Sigmoid colon (tissue), 4 donors: ENCODE data around the gene ACTBL2.

Experiments
- EP300 ChIP-seq, 4 donors: sonication (generic); formaldehyde crosslinking; IDR thresholded peaks; one replicate each; pipeline ENCODE4 v1.6.1; 2017; ENCODE audit warnings: antibody characterized with exemption in 4 of 4
- POLR2A ChIP-seq, 2 donors: fragments of 450-650 bp; IDR thresholded peaks; one replicate each; pipeline ENCODE4 v1.6.1; 2016; ENCODE audit warnings: antibody characterized with exemption in 2 of 2, mild to moderate bottlenecking in 2 of 2, moderate library complexity in 2 of 2
- POLR2AphosphoS5 ChIP-seq, 4 donors: sonication (generic); formaldehyde crosslinking; IDR thresholded peaks; one replicate each; pipeline ENCODE4 v1.6.1; 2017; ENCODE audit warnings: antibody characterized with exemption in 4 of 4
- TF ChIP-seq, protein P1 (sequence below), 4 experiments: fragments of 450-650 bp in 3 of 4; fragments of 200-600 bp in 1 of 4; IDR thresholded peaks; one replicate each; pipeline ENCODE4 v1.5.1; 2016 to 2019; ENCODE audit warnings: antibody characterized with exemption in 4 of 4, mild to moderate bottlenecking in 3 of 4, moderate library complexity in 2 of 4

DNA sequence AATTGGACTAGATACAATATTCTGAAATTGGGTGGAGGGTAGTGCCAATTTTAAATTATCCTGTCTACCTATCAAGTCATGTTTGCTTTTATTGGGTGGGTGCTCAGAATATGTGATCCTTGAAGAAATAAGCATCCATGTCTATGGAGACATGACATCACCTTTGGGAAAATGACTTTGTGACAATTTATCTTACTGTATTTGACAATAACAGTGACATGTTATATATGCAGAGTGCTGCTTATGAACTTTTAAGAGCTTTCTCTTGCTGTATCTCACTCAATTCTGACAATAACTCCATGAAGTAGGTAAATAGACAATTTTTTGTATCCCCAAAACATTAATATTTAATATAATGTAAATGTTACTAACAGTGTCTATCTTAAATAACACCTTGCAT is 15.1 kb upstream of the ACTBL2 start:
- TF ChIP-seq, protein P1, sequence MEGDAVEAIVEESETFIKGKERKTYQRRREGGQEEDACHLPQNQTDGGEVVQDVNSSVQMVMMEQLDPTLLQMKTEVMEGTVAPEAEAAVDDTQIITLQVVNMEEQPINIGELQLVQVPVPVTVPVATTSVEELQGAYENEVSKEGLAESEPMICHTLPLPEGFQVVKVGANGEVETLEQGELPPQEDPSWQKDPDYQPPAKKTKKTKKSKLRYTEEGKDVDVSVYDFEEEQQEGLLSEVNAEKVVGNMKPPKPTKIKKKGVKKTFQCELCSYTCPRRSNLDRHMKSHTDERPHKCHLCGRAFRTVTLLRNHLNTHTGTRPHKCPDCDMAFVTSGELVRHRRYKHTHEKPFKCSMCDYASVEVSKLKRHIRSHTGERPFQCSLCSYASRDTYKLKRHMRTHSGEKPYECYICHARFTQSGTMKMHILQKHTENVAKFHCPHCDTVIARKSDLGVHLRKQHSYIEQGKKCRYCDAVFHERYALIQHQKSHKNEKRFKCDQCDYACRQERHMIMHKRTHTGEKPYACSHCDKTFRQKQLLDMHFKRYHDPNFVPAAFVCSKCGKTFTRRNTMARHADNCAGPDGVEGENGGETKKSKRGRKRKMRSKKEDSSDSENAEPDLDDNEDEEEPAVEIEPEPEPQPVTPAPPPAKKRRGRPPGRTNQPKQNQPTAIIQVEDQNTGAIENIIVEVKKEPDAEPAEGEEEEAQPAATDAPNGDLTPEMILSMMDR (IDR thresholded peaks at IDR 0.05): no peak
- no peak for TF ChIP-seq POLR2AphosphoS5 (IDR thresholded peaks at IDR 0.05)
- TF ChIP-seq POLR2A (IDR thresholded peaks at IDR 0.05): no peak
- no peak for TF ChIP-seq EP300 (IDR thresholded peaks at IDR 0.05)
